Mesendoderm (in vitro differentiated cells): Measurements from ENCODE around the gene JUN.

Source experiments
- DNase-seq: peaks from one replicate; pipeline ENCODE4 v3.0.0; 2013
- H2AK5ac ChIP-seq: 2 replicates; pipeline ENCODE4 v1.6.1; 2013; ENCODE audit warnings: low read length, inconsistent platforms
- H2BK120ac ChIP-seq: 2 replicates; pipeline ENCODE4 v1.6.1; 2013; ENCODE audit warnings: low read depth, mild to moderate bottlenecking, low read length, moderate library complexity, mixed read lengths
- H2BK15ac ChIP-seq: replicated peaks from 2 replicates; pipeline ENCODE4 v1.6.1; 2013; ENCODE audit warnings: low read depth, mild to moderate bottlenecking, moderate library complexity
- H2BK5ac ChIP-seq: 2 replicates; pipeline ENCODE4 v1.6.1; 2013; ENCODE audit warnings: low read length, inconsistent platforms
- H3K18ac ChIP-seq: 2 replicates; pipeline ENCODE4 v1.6.1; 2013; ENCODE audit warnings: mild to moderate bottlenecking, low read length, mixed read lengths
- H3K23ac ChIP-seq: one replicate; pipeline ENCODE4 v1.6.1; 2013; ENCODE audit warnings: low read length
- H3K27ac ChIP-seq: 2 replicates; pipeline ENCODE4 v1.5.1; 2013; ENCODE audit warnings: low read depth, mild to moderate bottlenecking, inconsistent platforms, low read length, moderate library complexity
- H3K27me3 ChIP-seq: 2 replicates; pipeline ENCODE4 v1.6.1; 2013; ENCODE audit warnings: low read length, control low read depth, mild to moderate bottlenecking, inconsistent platforms; ENCODE audit not compliant: insufficient read depth, poor library complexity
- H3K36me3 ChIP-seq: 2 replicates; pipeline ENCODE4 v1.6.1; 2013; ENCODE audit warnings: low read length, inconsistent platforms; ENCODE audit not compliant: control insufficient read depth, insufficient read depth
- H3K4ac ChIP-seq: one replicate; pipeline ENCODE4 v1.6.1; 2013; ENCODE audit warnings: low read depth, mild to moderate bottlenecking, low read length, moderate library complexity
- H3K4me1 ChIP-seq: 2 replicates; pipeline ENCODE4 v1.6.1; 2013; ENCODE audit warnings: low read depth, low read length, inconsistent platforms; ENCODE audit not compliant: control insufficient read depth
- H3K4me2 ChIP-seq: 2 replicates; pipeline ENCODE4 v1.6.1; 2013; ENCODE audit warnings: low read length
- H3K4me3 ChIP-seq: 2 replicates; pipeline ENCODE4 v1.5.1; 2013; ENCODE audit warnings: mild to moderate bottlenecking, low read length
- H3K56ac ChIP-seq: one replicate; pipeline ENCODE4 v1.6.1; 2013; ENCODE audit warnings: low read length
- H3K79me1 ChIP-seq: 2 replicates; pipeline ENCODE4 v1.6.1; 2013; ENCODE audit warnings: low read length, inconsistent platforms
- H3K79me2 ChIP-seq: 2 replicates; pipeline ENCODE4 v1.6.1; 2013; ENCODE audit warnings: mild to moderate bottlenecking, low read length; ENCODE audit not compliant: control insufficient read depth, insufficient read depth
- H3K9ac ChIP-seq: 2 replicates; pipeline ENCODE4 v1.6.1; 2013; ENCODE audit warnings: low read length, inconsistent platforms
- H4K5ac ChIP-seq: one replicate; pipeline ENCODE4 v1.6.1; 2013; ENCODE audit warnings: low read length
- H4K8ac ChIP-seq: one replicate; pipeline ENCODE4 v1.6.1; 2013; ENCODE audit warnings: low read depth, mild to moderate bottlenecking, control low read depth, low read length, moderate library complexity
- WGBS: extraction: QIAGEN DNeasy Blood & Tissue Kit; methylation state at CpG from one replicate; pipeline ENCODE4 v1.1.7; 2013; ENCODE audit warnings: low lambda C conversion rate, missing lambda C conversion rate; ENCODE audit not compliant: insufficient coverage; ENCODE audit errors: extremely low coverage; 5-methylcytosine and 5-hydroxymethylcytosine counted together

JUN gene

GRCh38 chr1:58789996-58790660 is 6.3 kb upstream of the JUN start:
- Histone ChIP-seq H2BK120ac (no peak overlapping the region), H3K79me1 (no peaks in the 10 kb centered on the region), H3K23ac (no peak overlapping the region), H4K8ac (no peak overlapping the region), H3K36me3 (no peaks in the 10 kb centered on the region), H2BK5ac (no peak overlapping the region), H2AK5ac (no peak overlapping the region), H4K5ac (no peak overlapping the region), H3K56ac (no peak overlapping the region), H3K9ac (no peak overlapping the region), H2BK15ac (no peak overlapping the region), H3K4me2 (no peak overlapping the region), H3K4ac (no peak overlapping the region), H3K4me3 (no peak overlapping the region), H3K27me3 (no peaks in the 10 kb centered on the region), H3K18ac (no peak overlapping the region), H3K4me1 (no peaks in the 10 kb centered on the region), H3K79me2 (no peaks in the 10 kb centered on the region), H3K27ac (no peak overlapping the region)
- DNase-seq, result no peak
- no CpG with 5 or more reads among the region's 1 CpG for WGBS

GRCh38 chr1:58789322-58789856 is 5.5 kb upstream of the JUN start:
- Histone ChIP-seq H3K27ac (no peak overlapping the region), H3K9ac (no peak overlapping the region), H2BK5ac (no peak overlapping the region), H3K23ac (no peak overlapping the region), H2AK5ac (no peak overlapping the region), H2BK15ac (no peak overlapping the region), H3K4me1 (no peaks in the 10 kb centered on the region), H3K4me2 (no peak overlapping the region), H3K56ac (no peak overlapping the region), H4K8ac (no peak overlapping the region), H3K4me3 (no peak overlapping the region), H3K27me3 (no peaks in the 10 kb centered on the region), H3K36me3 (no peaks in the 10 kb centered on the region), H3K79me2 (no peaks in the 10 kb centered on the region), H2BK120ac (no peak overlapping the region), H4K5ac (no peak overlapping the region), H3K79me1 (no peaks in the 10 kb centered on the region), H3K4ac (no peak overlapping the region), H3K18ac (no peak overlapping the region)
- peak; percentile 21 for DNase-seq
- no CpG with 5 or more reads among the region's 6 CpGs for WGBS

- no peak overlapping the region for H3K4me2 ChIP-seq
- H2BK120ac ChIP-seq, result no peak overlapping the region
- peaks cover 2% of the 10 kb centered on the region for H3K79me2 ChIP-seq
- no peak overlapping the region for H3K9ac ChIP-seq
- H3K36me3 ChIP-seq, result no peaks in the 10 kb centered on the region
- H3K27ac ChIP-seq, result no peak overlapping the region
- no peaks in the 10 kb centered on the region for H3K79me1 ChIP-seq
- no peak overlapping the region for H4K5ac ChIP-seq
- no peak overlapping the region for H3K18ac ChIP-seq
- no peaks in the 10 kb centered on the region for H3K4me1 ChIP-seq
- H4K8ac ChIP-seq, result no peak overlapping the region
- no peak overlapping the region for H3K56ac ChIP-seq
- no peak overlapping the region for H3K4me3 ChIP-seq
- H3K4ac ChIP-seq, result no peak overlapping the region
- no peaks in the 10 kb centered on the region for H3K27me3 ChIP-seq
- H3K23ac ChIP-seq, result no peak overlapping the region
- DNase-seq, result no peak
- H2BK5ac ChIP-seq, result no peak overlapping the region
- no peak overlapping the region for H2BK15ac ChIP-seq
- no CpG with 5 or more reads among the region's 3 CpGs for WGBS
- H2AK5ac ChIP-seq, result no peak overlapping the region
Measured at GRCh38 chr1:58788259-58788658, 4.4 kb upstream of the JUN start.

GRCh38 chr1:58786927-58787245 is 3.0 kb upstream of the JUN start:
- Histone ChIP-seq H2BK15ac (no peak overlapping the region), H3K27me3 (no peaks in the 10 kb centered on the region), H3K79me1 (peaks cover 2% of the 10 kb centered on the region), H3K36me3 (no peaks in the 10 kb centered on the region), H3K9ac (no peak overlapping the region), H4K8ac (no peak overlapping the region), H3K4me1 (no peaks in the 10 kb centered on the region), H3K27ac (no peak overlapping the region), H3K4me2 (no peak overlapping the region), H3K4me3 (no peak overlapping the region), H4K5ac (peak overlapping the region; percentile 73), H3K23ac (no peak overlapping the region), H3K56ac (peak overlapping the region; percentile 10), H2BK120ac (no peak overlapping the region), H3K4ac (no peak overlapping the region), H2AK5ac (peak overlapping the region; percentile 76), H3K18ac (no peak overlapping the region), H2BK5ac (no peak overlapping the region), H3K79me2 (peaks cover 15% of the 10 kb centered on the region)
- no CpG with 5 or more reads among the region's 2 CpGs for WGBS
- DNase-seq, result no peak

- Histone ChIP-seq H3K23ac (no peak overlapping the region), H4K5ac (no peak overlapping the region), H3K4ac (no peak overlapping the region), H3K27me3 (no peaks in the 10 kb centered on the region), H2BK15ac (no peak overlapping the region), H2BK120ac (no peak overlapping the region), H3K4me1 (no peaks in the 10 kb centered on the region), H3K79me2 (peaks cover 20% of the 10 kb centered on the region), H3K56ac (peak overlapping the region; percentile 10), H2BK5ac (no peak overlapping the region), H3K4me3 (no peak overlapping the region), H3K36me3 (no peaks in the 10 kb centered on the region), H2AK5ac (peak overlapping the region; percentile 76), H3K27ac (no peak overlapping the region), H3K18ac (no peak overlapping the region), H3K79me1 (peaks cover 2% of the 10 kb centered on the region), H3K4me2 (no peak overlapping the region), H3K9ac (no peak overlapping the region), H4K8ac (no peak overlapping the region)
- no CpG with 5 or more reads among the region's 6 CpGs for WGBS
- no peak for DNase-seq
Measured at GRCh38 chr1:58786184-58786926, 2.5 kb upstream of the JUN start.
